Calu3 (cell line): Measurements from ENCODE around the gene POLG2. TPM values are rescaled to one million over a fixed set of nuclear protein-coding genes. Genes with fewer than 3 reads are reported as not detected.
"Not testable (repeated sequence)": the region's sequence is repeated elsewhere in the genome, so short reads cannot be mapped to it uniquely, and the experiment has no call there.

Experiments used
- BruUV-seq: library from RNA; stranded (reverse); fragments of 400-500 nt; replicated peaks from 2 replicates; lab custom pipeline; 2021; lab: Mats Ljungman, UMichigan
- CTCF ChIA-PET: fragments of 300-600 bp; sonication (Branson Sonifier 250); formaldehyde crosslinking; loops from one replicate; lab custom pipeline; 2022; ENCODE audit warnings: antibody characterized with exemption; lab: Charles Lee
- DNase-seq: peaks from one replicate; pipeline ENCODE4 v3.0.0; 2022
- H3K27ac Mint-ChIP-seq: one replicate; pipeline ENCODE4 v1.8.0; 2022; ENCODE audit warnings: mixed read lengths; ENCODE audit not compliant: unreplicated experiment
- H3K27me3 Mint-ChIP-seq: one replicate; pipeline ENCODE4 v1.8.0; 2022; ENCODE audit warnings: mixed read lengths; ENCODE audit not compliant: unreplicated experiment
- H3K36me3 Mint-ChIP-seq: one replicate; pipeline ENCODE4 v1.8.0; 2022; ENCODE audit warnings: mild to moderate bottlenecking, moderate library complexity, mixed read lengths; ENCODE audit not compliant: insufficient read depth, unreplicated experiment
- H3K4me1 Mint-ChIP-seq: one replicate; pipeline ENCODE4 v1.8.0; 2022; ENCODE audit warnings: mild to moderate bottlenecking, low read depth, mixed read lengths; ENCODE audit not compliant: unreplicated experiment
- H3K4me3 Mint-ChIP-seq: one replicate; pipeline ENCODE4 v1.8.0; 2022; ENCODE audit warnings: mild to moderate bottlenecking, low read depth, moderate library complexity, mixed read lengths; ENCODE audit not compliant: unreplicated experiment
- H3K9me3 Mint-ChIP-seq: one replicate; pipeline ENCODE4 v1.8.0; 2022; ENCODE audit warnings: low read depth, mixed read lengths; ENCODE audit not compliant: unreplicated experiment
- intact Hi-C: fragments of 100-400 bp; cut with micrococcal nuclease; formaldehyde crosslinking; loops from one replicate; pipeline ENCODE4 v1.10.0; 2022; ENCODE audit not compliant: unreplicated experiment
- total RNA-seq: library from RNA; stranded (reverse); gene quantifications from 2 replicates; pipeline ENCODE4 v1.2.3, GENCODE V29; 2022
- TF ChIP-seq, protein P1 (sequence below): fragments of 200-600 bp; IDR thresholded peaks from one replicate; pipeline ENCODE4 v1.8.0; 2022; ENCODE audit warnings: antibody characterized with exemption; ENCODE audit not compliant: unreplicated experiment

POLG2 gene
- total RNA-seq, 1 experiment from 2014 or later, result 29.8 TPM

DNA sequence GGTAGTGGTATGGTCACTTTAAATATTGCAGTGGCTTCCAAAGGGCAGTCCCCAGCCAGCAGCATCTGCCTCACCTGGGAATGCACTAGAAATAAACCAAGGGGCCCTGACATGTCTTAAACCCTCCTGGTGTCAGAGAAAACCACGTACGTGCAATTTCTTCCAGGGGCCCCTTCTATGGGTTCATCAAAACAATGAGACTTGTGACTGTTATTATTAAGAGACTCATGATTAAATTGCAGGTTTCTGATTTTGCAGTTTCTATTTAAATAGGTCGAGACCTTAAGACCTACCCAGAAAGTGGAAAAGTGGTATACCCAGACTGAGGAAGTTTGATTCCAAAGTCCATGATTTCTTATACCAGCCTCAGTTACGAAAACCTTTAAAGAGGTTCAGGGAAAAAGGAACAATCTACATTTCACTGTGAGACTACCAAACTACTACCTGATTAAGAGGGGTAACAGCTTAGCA lies 746 bp upstream of the POLG2 start:
- DNase-seq, result no peak
- no peaks in the 10 kb centered on the region for H3K9me3 Mint-ChIP-seq
- CTCF ChIA-PET, result interaction anchor here (1.3 kb wide), 1 partner anchor 78 kb away, joined by 6 read pairs; no protein-coding TSS in a partner anchor
- peak overlapping the region; percentile 92 for H3K27ac Mint-ChIP-seq
- H3K4me1 Mint-ChIP-seq, result peaks cover 43% of the 10 kb centered on the region
- TSS peak; percentile 76 for BruUV-seq
- TF ChIP-seq, protein P1, sequence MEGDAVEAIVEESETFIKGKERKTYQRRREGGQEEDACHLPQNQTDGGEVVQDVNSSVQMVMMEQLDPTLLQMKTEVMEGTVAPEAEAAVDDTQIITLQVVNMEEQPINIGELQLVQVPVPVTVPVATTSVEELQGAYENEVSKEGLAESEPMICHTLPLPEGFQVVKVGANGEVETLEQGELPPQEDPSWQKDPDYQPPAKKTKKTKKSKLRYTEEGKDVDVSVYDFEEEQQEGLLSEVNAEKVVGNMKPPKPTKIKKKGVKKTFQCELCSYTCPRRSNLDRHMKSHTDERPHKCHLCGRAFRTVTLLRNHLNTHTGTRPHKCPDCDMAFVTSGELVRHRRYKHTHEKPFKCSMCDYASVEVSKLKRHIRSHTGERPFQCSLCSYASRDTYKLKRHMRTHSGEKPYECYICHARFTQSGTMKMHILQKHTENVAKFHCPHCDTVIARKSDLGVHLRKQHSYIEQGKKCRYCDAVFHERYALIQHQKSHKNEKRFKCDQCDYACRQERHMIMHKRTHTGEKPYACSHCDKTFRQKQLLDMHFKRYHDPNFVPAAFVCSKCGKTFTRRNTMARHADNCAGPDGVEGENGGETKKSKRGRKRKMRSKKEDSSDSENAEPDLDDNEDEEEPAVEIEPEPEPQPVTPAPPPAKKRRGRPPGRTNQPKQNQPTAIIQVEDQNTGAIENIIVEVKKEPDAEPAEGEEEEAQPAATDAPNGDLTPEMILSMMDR, result no peak
- peaks cover 73% of the 10 kb centered on the region for H3K36me3 Mint-ChIP-seq
- H3K4me3 Mint-ChIP-seq, result peak overlapping the region; percentile 100
- no peaks in the 10 kb centered on the region for H3K27me3 Mint-ChIP-seq
- intact Hi-C loops, result no loop called here

DNA sequence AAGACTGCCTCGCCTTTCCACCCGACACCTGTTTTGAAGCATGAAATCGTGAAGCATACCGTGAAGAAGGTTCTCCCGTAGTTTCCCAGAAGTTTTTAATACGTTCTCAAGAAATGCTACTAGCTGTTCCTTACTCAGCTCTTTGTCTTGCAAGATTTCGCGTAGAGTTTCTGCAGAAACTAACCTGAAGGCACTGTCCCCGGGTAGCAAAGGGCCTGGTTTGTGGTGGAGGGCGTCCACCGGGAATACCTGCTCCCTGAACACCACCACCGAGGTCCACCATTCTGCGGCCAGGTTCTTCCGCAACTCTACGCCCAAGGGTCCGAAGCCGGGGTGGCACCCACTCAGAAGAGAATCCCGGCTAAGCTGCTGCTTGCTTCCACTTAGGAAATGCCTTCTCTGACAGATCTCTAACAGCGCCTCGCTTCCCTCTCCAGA lies 487 bp downstream of the POLG2 start:
- BruUV-seq, result no TSS peak
- intact Hi-C loops, result no loop called here
- DNase-seq, result no peak
- Mint-ChIP-seq H3K36me3 (peaks cover 60% of the 10 kb centered on the region), H3K4me3 (peak overlapping the region; percentile 100), H3K27me3 (no peaks in the 10 kb centered on the region), H3K9me3 (no peaks in the 10 kb centered on the region), H3K4me1 (peaks cover 32% of the 10 kb centered on the region), H3K27ac (peak overlapping the region; percentile 92)
- TF ChIP-seq, protein P1, result no peak
- CTCF ChIA-PET, result interaction anchor here (1.3 kb wide), 1 partner anchor 76 kb away, joined by 6 read pairs; no protein-coding TSS in a partner anchor

DNA sequence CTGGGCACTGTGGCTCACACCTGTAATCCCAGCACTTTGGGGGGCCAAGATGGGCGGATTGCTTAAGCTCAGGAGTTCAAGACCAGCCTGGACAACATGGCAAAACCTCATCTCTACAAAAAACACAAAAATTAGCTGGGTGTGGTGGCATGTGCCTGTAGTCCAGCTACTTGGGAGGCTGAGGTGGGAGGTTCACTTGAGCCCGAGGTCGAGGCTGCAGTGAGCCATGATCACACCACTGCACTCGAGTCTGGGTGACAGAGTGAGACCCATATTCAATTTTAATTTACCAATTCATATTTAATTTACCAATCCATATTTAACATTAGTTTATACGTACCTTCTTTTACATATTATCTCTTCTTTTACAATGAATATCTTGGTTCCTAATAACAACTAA lies 1.6 kb downstream of the POLG2 start:
- intact Hi-C loops, H3K9me3 Mint-ChIP-seq, CTCF ChIA-PET, BruUV-seq, H3K27ac Mint-ChIP-seq, H3K27me3 Mint-ChIP-seq, DNase-seq: not testable (repeated sequence)
- Mint-ChIP-seq H3K36me3 (peaks cover 50% of the 10 kb centered on the region), H3K4me1 (peaks cover 29% of the 10 kb centered on the region), H3K4me3 (peak overlapping the region; percentile 28)

DNA sequence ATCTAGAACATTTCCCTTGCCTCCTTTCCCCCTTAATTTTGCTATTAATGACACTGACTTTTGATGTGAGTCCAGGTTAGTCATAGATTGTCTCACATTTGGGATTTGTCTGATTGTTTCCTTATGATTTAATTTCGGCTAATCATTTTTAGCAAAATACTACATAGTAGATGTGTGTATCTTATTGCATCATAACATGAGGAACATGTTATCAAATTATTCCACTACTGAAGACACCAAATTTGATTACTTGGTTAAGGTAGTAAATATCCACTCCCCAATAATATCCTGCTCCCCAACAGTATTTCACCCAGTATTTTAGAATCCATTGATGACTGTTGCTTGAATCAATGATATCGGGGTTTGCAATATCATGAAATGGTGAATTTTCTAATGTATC lies 2.7 kb downstream of the POLG2 start:
- no peaks in the 10 kb centered on the region for H3K27me3 Mint-ChIP-seq
- H3K9me3 Mint-ChIP-seq, result no peaks in the 10 kb centered on the region
- no peak for DNase-seq
- H3K4me1 Mint-ChIP-seq, result peaks cover 23% of the 10 kb centered on the region
- TF ChIP-seq, protein P1, result no peak
- BruUV-seq, result no TSS peak
- intact Hi-C loops, result loop anchor here (5.0 kb wide), 1 partner anchor 192 kb away; no protein-coding TSS in a partner anchor
- H3K27ac Mint-ChIP-seq, result no peak overlapping the region
- H3K4me3 Mint-ChIP-seq, result peak overlapping the region; percentile 28
- H3K36me3 Mint-ChIP-seq, result peaks cover 39% of the 10 kb centered on the region
- CTCF ChIA-PET, result no interaction called here
